ENCODE measurements around the gene KRT9. TPM values are rescaled to one million over a fixed set of nuclear protein-coding genes. Genes with fewer than 3 reads are reported as not detected.
"Not testable (repeated sequence)": the region's sequence is repeated elsewhere in the genome, so short reads cannot be mapped to it uniquely, and the experiment has no call there.

The KRT9 gene
- polyA plus RNA-seq, 2 of the 4 experiments (the other 2 are of a cell fraction): not detected

DNA sequence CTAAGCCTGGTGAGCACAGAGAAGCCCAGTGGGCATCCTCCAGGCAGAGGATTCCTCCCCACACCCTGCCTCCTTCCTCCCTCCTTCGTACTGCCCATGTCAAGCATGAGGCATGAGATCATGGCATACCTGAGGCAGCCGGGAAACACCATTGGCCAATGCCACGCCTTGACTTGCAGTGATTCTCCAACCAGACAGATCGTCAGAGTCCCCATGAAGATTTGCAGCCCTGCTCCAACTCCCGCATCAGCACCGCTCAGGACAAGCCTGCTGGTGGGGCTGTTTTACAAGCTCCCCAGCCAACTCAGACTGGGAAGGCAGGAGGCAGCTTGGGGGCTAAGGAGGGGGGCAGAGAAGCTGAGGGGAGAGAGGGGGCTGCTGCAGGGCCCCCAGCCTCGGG lies 43.6 kb upstream of the KRT9 start:
- Histone ChIP-seq H3K4me3 (no peak overlapping the region), H3K4me2 (no peak overlapping the region), H3K4me1 (peaks cover 12% of the 10 kb centered on the region), H3K27ac (no peak overlapping the region), H3K9me3 (no peaks in the 10 kb centered on the region)
- ChIA-PET POLR2A (no interaction called here), CTCF (interaction anchor here (0.6 to 2.2 kb wide), 7 partner anchors 13 to 1000 kb away, joined by 3 to 9 read pairs (median 4); no protein-coding TSS in a partner anchor)
- FAIRE-seq (no peak), ATAC-seq (no peak), DNase-seq (ENCODE audit: low read depth in 1 of 2, low spot score in 1 of 2) (peak in 1 of 2 experiments; percentile 58)
- TF ChIP-seq FOXS1 (CRISPR knock-in tag; IDR thresholded peaks at IDR 0.05): no peak
- no peak for TF ChIP-seq PHF8 (IDR thresholded peaks at IDR 0.05; ENCODE audit: borderline replicate concordance, low read depth)
- no peak for TF ChIP-seq CHD4 (IDR thresholded peaks at IDR 0.05; ENCODE audit: borderline replicate concordance)
- no peak for TF ChIP-seq MYC (IDR thresholded peaks at IDR 0.05; ENCODE audit: borderline replicate concordance, low read length)
- WGBS (ENCODE audit: missing lambda C conversion rate): 20% methylated on average over 7 of the region's 7 CpGs

DNA sequence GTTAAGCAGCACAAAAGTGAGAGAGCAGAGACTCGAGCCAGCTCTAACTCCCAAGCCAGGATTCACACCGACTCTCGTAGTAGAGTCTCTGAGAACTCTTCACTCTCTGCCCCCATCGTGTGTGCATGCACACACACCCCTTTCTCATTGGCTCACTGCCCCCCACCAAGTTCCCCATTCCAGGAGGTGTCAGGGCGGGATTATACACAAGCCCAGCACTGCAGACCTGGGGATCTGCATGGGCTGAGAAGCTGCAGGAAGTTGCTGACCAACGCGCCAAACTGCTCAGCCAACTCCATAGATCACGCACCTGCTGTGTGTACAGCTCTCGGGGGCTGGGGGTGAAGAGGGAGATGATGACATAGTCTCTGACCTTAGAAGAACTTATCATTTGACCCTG lies 42.9 kb upstream of the KRT9 start:
- FAIRE-seq; H3K4me3 ChIP-seq; H3K4me2 ChIP-seq; H3K27ac ChIP-seq; DNase-seq (ENCODE audit: low read depth in 1 of 2, low spot score in 1 of 2); H3K9me3 ChIP-seq; POLR2A ChIA-PET; ATAC-seq: not testable (repeated sequence)
- peaks cover 12% of the 10 kb centered on the region for H3K4me1 ChIP-seq
- 67% methylated on average over 9 of the region's 9 CpGs for WGBS (ENCODE audit: missing lambda C conversion rate)
- CTCF ChIA-PET: interaction anchor here (1.0 to 2.2 kb wide), 5 partner anchors 20 to 999 kb away, joined by 3 to 7 read pairs (median 3); no protein-coding TSS in a partner anchor

- peaks cover 12% of the 10 kb centered on the region for H3K4me1 ChIP-seq
- DNase-seq (ENCODE audit: low read depth in 1 of 2, low spot score in 1 of 2): no peak
- H3K27ac ChIP-seq: 0 out of 6 replicates have a peak overlapping the region, but pooled peaks of 1 of the 2 experiments have one; percentile 2
- no peak for FAIRE-seq
- 81% methylated on average over 5 of the region's 5 CpGs for WGBS (ENCODE audit: missing lambda C conversion rate)
- ChIA-PET CTCF (interaction anchor here (1.0 to 2.2 kb wide), 5 partner anchors 20 to 999 kb away, joined by 3 to 10 read pairs (median 3); no protein-coding TSS in a partner anchor), POLR2A (no interaction called here)
- no peak overlapping the region for H3K4me3 ChIP-seq
- H3K9me3 ChIP-seq: no peaks in the 10 kb centered on the region
- TF ChIP-seq GATA3 (IDR thresholded peaks at IDR 0.05; ENCODE audit: borderline replicate concordance): no peak
- no peak for TF ChIP-seq MAFK (IDR thresholded peaks at IDR 0.05; ENCODE audit: partially characterized antibody)
- no peak for TF ChIP-seq EHF (CRISPR knock-in tag; IDR thresholded peaks at IDR 0.05)
- no peak for TF ChIP-seq NPAS2 (CRISPR knock-in tag; IDR thresholded peaks at IDR 0.05; ENCODE audit: borderline replicate concordance)
- no peak for TF ChIP-seq BCL3 (IDR thresholded peaks at IDR 0.05)
- TF ChIP-seq HES2 (IDR thresholded peaks at IDR 0.05): no peak
- no peak for TF ChIP-seq HOXA7 (CRISPR knock-in tag; IDR thresholded peaks at IDR 0.05)
- no peak for TF ChIP-seq SREBF2 (IDR thresholded peaks at IDR 0.05)
- TF ChIP-seq CEBPB (IDR thresholded peaks at IDR 0.05): no peak
- TF ChIP-seq HMGXB4 (CRISPR knock-in tag; IDR thresholded peaks at IDR 0.05; ENCODE audit: borderline replicate concordance): no peak
- TF ChIP-seq POLR2A (IDR thresholded peaks at IDR 0.05; ENCODE audit: low read length): no peak
- TF ChIP-seq, protein P1, sequence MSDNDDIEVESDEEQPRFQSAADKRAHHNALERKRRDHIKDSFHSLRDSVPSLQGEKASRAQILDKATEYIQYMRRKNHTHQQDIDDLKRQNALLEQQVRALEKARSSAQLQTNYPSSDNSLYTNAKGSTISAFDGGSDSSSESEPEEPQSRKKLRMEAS (IDR thresholded peaks at IDR 0.05): no peak
- ATAC-seq: no peak
- no peak overlapping the region for H3K4me2 ChIP-seq
Observed at GRCh38 chr17:41614098-41614497, 42.2 kb upstream of the KRT9 start.

Data from A549 (cell line).